ENCODE data around the gene TIE1.

Gene TIE1

GRCh38 chr1:43288058-43288784 lies 12.6 kb upstream of the TIE1 start:
- no peak overlapping the region for H3K4me3 ChIP-seq (ENCODE audit: low read depth, low read length)
- DNase-seq (ENCODE audit: low read depth), result no peak

GRCh38 chr1:43288785-43289706 lies 11.7 kb upstream of the TIE1 start:
- no peak for DNase-seq (ENCODE audit: low read depth)
- no peak overlapping the region for H3K4me3 ChIP-seq (ENCODE audit: low read depth, low read length)

- DNase-seq (ENCODE audit: low read depth), result no peak
Measured at GRCh38 chr1:43292216-43292615, 8.6 kb upstream of the TIE1 start.

GRCh38 chr1:43292679-43293078 lies 8.1 kb upstream of the TIE1 start:
- no peak for DNase-seq (ENCODE audit: low read depth)
- no peak overlapping the region for H3K4me3 ChIP-seq (ENCODE audit: low read depth, low read length)

More at GRCh38 chr1:43292216-43292615, 8.6 kb upstream of the TIE1 start:
- H3K4me3 ChIP-seq (ENCODE audit: low read depth, low read length), result no peak overlapping the region

- no peak for DNase-seq (ENCODE audit: low read depth)
- H3K4me3 ChIP-seq (ENCODE audit: low read depth, low read length), result no peak overlapping the region
Measured at GRCh38 chr1:43293176-43293575, 7.6 kb upstream of the TIE1 start.

- H3K4me3 ChIP-seq (ENCODE audit: low read depth, low read length), result no peak overlapping the region
- DNase-seq (ENCODE audit: low read depth), result peak; percentile 17
Measured at GRCh38 chr1:43293896-43294760, 6.7 kb upstream of the TIE1 start.

- no peak for DNase-seq (ENCODE audit: low read depth)
- H3K4me3 ChIP-seq (ENCODE audit: low read depth, low read length), result no peak overlapping the region
Measured at GRCh38 chr1:43294761-43295160, 6.0 kb upstream of the TIE1 start.

GRCh38 chr1:43296207-43296606 lies 4.6 kb upstream of the TIE1 start:
- no peak overlapping the region for H3K4me3 ChIP-seq (ENCODE audit: low read depth, low read length)
- no peak for DNase-seq (ENCODE audit: low read depth)

GRCh38 chr1:43298055-43298454 lies 2.7 kb upstream of the TIE1 start:
- DNase-seq (ENCODE audit: low read depth), result no peak
- H3K4me3 ChIP-seq (ENCODE audit: low read depth, low read length), result no peak overlapping the region

GRCh38 chr1:43299101-43299500 lies 1.7 kb upstream of the TIE1 start:
- no peak for DNase-seq (ENCODE audit: low read depth)
- H3K4me3 ChIP-seq (ENCODE audit: low read depth, low read length), result no peak overlapping the region

- no peak for DNase-seq (ENCODE audit: low read depth)
- no peak overlapping the region for H3K4me3 ChIP-seq (ENCODE audit: low read depth, low read length)
Measured at GRCh38 chr1:43302201-43302600, 1.4 kb downstream of the TIE1 start.

GRCh38 chr1:43302721-43303470 lies 2.1 kb downstream of the TIE1 start:
- H3K4me3 ChIP-seq (ENCODE audit: low read depth, low read length), result no peak overlapping the region
- DNase-seq (ENCODE audit: low read depth), result no peak

- H3K4me3 ChIP-seq (ENCODE audit: low read depth, low read length), result no peak overlapping the region
- no peak for DNase-seq (ENCODE audit: low read depth)
Measured at GRCh38 chr1:43303471-43304313, 2.9 kb downstream of the TIE1 start.

- H3K4me3 ChIP-seq (ENCODE audit: low read depth, low read length), result no peak overlapping the region
- no peak for DNase-seq (ENCODE audit: low read depth)
Measured at GRCh38 chr1:43304314-43304681, 3.5 kb downstream of the TIE1 start.

GRCh38 chr1:43304771-43305300 lies 4.1 kb downstream of the TIE1 start:
- H3K4me3 ChIP-seq (ENCODE audit: low read depth, low read length), result no peak overlapping the region
- DNase-seq (ENCODE audit: low read depth), result no peak

GRCh38 chr1:43305461-43305860 lies 4.7 kb downstream of the TIE1 start:
- H3K4me3 ChIP-seq (ENCODE audit: low read depth, low read length), result no peak overlapping the region

GRCh38 chr1:43305926-43306687 lies 5.3 kb downstream of the TIE1 start:
- DNase-seq (ENCODE audit: low read depth), result no peak
- no peak overlapping the region for H3K4me3 ChIP-seq (ENCODE audit: low read depth, low read length)

More at GRCh38 chr1:43305461-43305860, 4.7 kb downstream of the TIE1 start:
- no peak for DNase-seq (ENCODE audit: low read depth)

Measured in skeletal muscle cell (primary cell).